Neural cell (in vitro differentiated cells): Measurements from ENCODE around the gene SEL1L2. TPM values are rescaled to one million over a fixed set of nuclear protein-coding genes. Genes with fewer than 3 reads are reported as not detected.

ENCODE experiments used
- H2AFZ ChIP-seq: fragments of 200-600, 300-800 bp; sonication (generic), shearing (Covaris generic); 2 replicates; pipeline ENCODE4 v1.6.0; 2014; ENCODE audit warnings: low read depth, mild to moderate bottlenecking, antibody characterized with exemption, low read length, moderate library complexity
- H3F3A ChIP-seq: fragments of 200-600 bp; shearing (Covaris generic); 2 replicates; pipeline ENCODE4 v1.6.1; 2016; ENCODE audit warnings: mild to moderate bottlenecking, moderate library complexity, mixed read lengths, antibody characterized with exemption, low read length; ENCODE audit not compliant: insufficient read depth, poor library complexity, severe bottlenecking
- H3K27ac ChIP-seq: fragments of 200-600, 300-800 bp; sonication (generic), shearing (Covaris generic); 2 replicates; pipeline ENCODE4 v1.5.1; 2014; ENCODE audit warnings: mild to moderate bottlenecking, low read length, moderate library complexity
- H3K27me3 ChIP-seq: fragments of 300-800, 200-600 bp; sonication (generic), shearing (Covaris generic); 2 replicates; pipeline ENCODE4 v1.6.0; 2014; ENCODE audit warnings: mild to moderate bottlenecking, low read depth, low read length, moderate library complexity; ENCODE audit not compliant: insufficient read depth
- H3K36me3 ChIP-seq: fragments of 300-800, 200-600 bp; sonication (generic), shearing (Covaris generic); 2 replicates; pipeline ENCODE4 v1.5.1; 2014; ENCODE audit warnings: mild to moderate bottlenecking, antibody characterized with exemption, low read length, moderate library complexity; ENCODE audit not compliant: insufficient read depth
- H3K4me2 ChIP-seq: fragments of 300-800, 200-600 bp; sonication (generic), shearing (Covaris generic); 2 replicates; pipeline ENCODE4 v1.6.0; 2014; ENCODE audit warnings: mild to moderate bottlenecking, low read length
- H3K4me3 ChIP-seq: fragments of 300-800, 200-600 bp; sonication (generic), shearing (Covaris generic); 2 replicates; pipeline ENCODE4 v1.5.1; 2014; ENCODE audit warnings: mild to moderate bottlenecking, low read length, moderate library complexity
- H3K79me2 ChIP-seq: fragments of 200-600 bp; shearing (Covaris generic); replicated peaks from 2 replicates; pipeline ENCODE4 v1.6.0; 2014; ENCODE audit warnings: mild to moderate bottlenecking, low read length, moderate library complexity; ENCODE audit not compliant: insufficient read depth
- H3K9ac ChIP-seq: fragments of 300-800, 200-600 bp; sonication (generic), shearing (Covaris generic); 2 replicates; pipeline ENCODE4 v1.6.1; 2016; ENCODE audit warnings: mild to moderate bottlenecking, low read length, mixed read lengths
- H3K9me2 ChIP-seq: fragments of 200-600 bp; shearing (Covaris generic); 2 replicates; pipeline ENCODE4 v1.6.1; 2016; ENCODE audit warnings: mild to moderate bottlenecking, low read length, mixed read lengths; ENCODE audit not compliant: insufficient read depth
- H3K9me3 ChIP-seq: fragments of 200-600, 300-800 bp; sonication (generic), shearing (Covaris generic); 2 replicates; pipeline ENCODE4 v1.6.1; 2016; ENCODE audit warnings: mild to moderate bottlenecking, mixed run types, low read length, moderate library complexity, mixed read lengths
- H4K20me1 ChIP-seq: fragments of 200-600 bp; shearing (Covaris generic); 2 replicates; pipeline ENCODE4 v1.6.1; 2016; ENCODE audit warnings: mild to moderate bottlenecking, mixed run types; ENCODE audit not compliant: insufficient read depth
- CTCF ChIP-seq: fragments of 450-650 bp; IDR thresholded peaks from 2 replicates; pipeline ENCODE4 v1.5.1; 2014; ENCODE audit warnings: antibody characterized with exemption, mild to moderate bottlenecking, moderate library complexity; ENCODE audit not compliant: poor library complexity, severe bottlenecking
- EP300 ChIP-seq: fragments of 450-650 bp; conservative IDR thresholded peaks from 2 replicates; pipeline ENCODE4 v1.6.1; 2014; ENCODE audit warnings: antibody characterized with exemption, mild to moderate bottlenecking, moderate library complexity; ENCODE audit not compliant: poor library complexity, severe bottlenecking
- EZH2 ChIP-seq: fragments of 200-600, 300-800 bp; shearing (Covaris generic), sonication (generic); IDR thresholded peaks from 2 replicates; pipeline ENCODE4 v1.6.1; 2014; ENCODE audit warnings: antibody characterized with exemption, low read length, borderline replicate concordance, mild to moderate bottlenecking; ENCODE audit not compliant: insufficient read depth, poor library complexity, severe bottlenecking
- MXI1 ChIP-seq: fragments of 450-650 bp; conservative IDR thresholded peaks from 2 replicates; pipeline ENCODE4 v1.6.1; 2014; ENCODE audit warnings: antibody characterized with exemption, mild to moderate bottlenecking; ENCODE audit not compliant: poor library complexity, severe bottlenecking
- POLR2AphosphoS5 ChIP-seq: IDR thresholded peaks from 2 replicates; pipeline ENCODE4 v1.6.1; 2012
- RAD21 ChIP-seq: fragments of 450-650 bp; conservative IDR thresholded peaks from 2 replicates; pipeline ENCODE4 v1.6.1; 2014; ENCODE audit warnings: antibody characterized with exemption, mild to moderate bottlenecking, moderate library complexity
- REST ChIP-seq: IDR thresholded peaks from 2 replicates; pipeline ENCODE4 v1.6.1; 2012; ENCODE audit warnings: borderline replicate concordance
- SMC3 ChIP-seq: fragments of 450-650 bp; conservative IDR thresholded peaks from 2 replicates; pipeline ENCODE4 v1.6.1; 2014; ENCODE audit warnings: antibody characterized with exemption, mild to moderate bottlenecking, moderate library complexity; ENCODE audit not compliant: poor library complexity
- TAF1 ChIP-seq: IDR thresholded peaks from 2 replicates; pipeline ENCODE4 v1.6.1; 2012; ENCODE audit warnings: low read depth
- polyA plus RNA-seq: library from polyadenylated mRNA; depleted of rRNA; stranded (reverse); fragments of >200 nt; gene quantifications from 2 replicates; pipeline ENCODE4 v1.2.3, GENCODE V29; 2014

SEL1L2 gene
- polyA plus RNA-seq, 1 donor from 2014 or later, result not detected

- Histone ChIP-seq H4K20me1 (no peaks in the 10 kb centered on the region), H3K9me3 (no peaks in the 10 kb centered on the region), H3F3A (no peaks in the 10 kb centered on the region), H2AFZ (no peak overlapping the region), H3K36me3 (no peaks in the 10 kb centered on the region), H3K4me2 (no peak overlapping the region), H3K27me3 (no peaks in the 10 kb centered on the region), H3K9me2 (no peaks in the 10 kb centered on the region), H3K9ac (no peak overlapping the region), H3K27ac (no peak overlapping the region), H3K79me2 (no peaks in the 10 kb centered on the region), H3K4me3 (no peak overlapping the region)
- TF ChIP-seq EP300, result no peak
- TF ChIP-seq TAF1, result no peak
- no peak for TF ChIP-seq REST
- no peak for TF ChIP-seq CTCF
- TF ChIP-seq POLR2AphosphoS5, result no peak
- TF ChIP-seq SMC3, result no peak
- TF ChIP-seq MXI1, result no peak
- no peak for TF ChIP-seq EZH2
- TF ChIP-seq RAD21, result no peak
Observed at GRCh38 chr20:13891575-13891974, 98.8 kb downstream of the SEL1L2 start.

DNA sequence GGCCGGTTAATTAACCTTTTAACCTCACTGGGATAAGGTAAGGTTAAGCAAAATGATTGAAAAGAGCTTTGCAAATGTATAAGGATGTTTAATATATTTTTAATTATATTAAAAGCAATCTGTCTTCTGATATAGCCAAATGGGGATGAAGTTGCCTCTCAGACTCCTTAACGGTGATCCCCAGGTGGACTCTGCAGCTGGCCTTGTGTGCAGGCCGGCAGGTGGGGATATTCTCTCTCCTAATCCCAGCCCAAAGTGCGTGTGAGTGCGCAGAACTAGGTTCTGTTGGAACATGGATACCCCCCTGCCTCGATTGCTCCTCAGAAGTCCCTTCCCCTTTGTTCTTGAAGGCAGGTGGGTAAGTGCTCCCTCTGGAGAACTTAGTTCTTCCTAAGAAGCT lies 105.6 kb downstream of the SEL1L2 start:
- Histone ChIP-seq H3K79me2 (no peaks in the 10 kb centered on the region), H3K9me2 (no peaks in the 10 kb centered on the region), H3K9ac (no peak overlapping the region), H3K9me3 (no peaks in the 10 kb centered on the region), H3K27ac (no peak overlapping the region), H3K4me2 (no peak overlapping the region), H4K20me1 (no peaks in the 10 kb centered on the region), H2AFZ (no peak overlapping the region), H3K27me3 (no peaks in the 10 kb centered on the region), H3K4me3 (no peak overlapping the region), H3F3A (no peaks in the 10 kb centered on the region), H3K36me3 (no peaks in the 10 kb centered on the region)
- no peak for TF ChIP-seq SMC3
- TF ChIP-seq EZH2, result no peak
- no peak for TF ChIP-seq POLR2AphosphoS5
- TF ChIP-seq RAD21, result no peak
- TF ChIP-seq REST, result no peak
- no peak for TF ChIP-seq EP300
- TF ChIP-seq TAF1, result no peak
- TF ChIP-seq MXI1, result no peak
- no peak for TF ChIP-seq CTCF
